NOMO-1 (cell line): ENCODE results near the gene IFT27.

Experiments
- DNase-seq, 2 experiments: peaks; one replicate each; lab custom pipeline; 2025; ENCODE audit not compliant: unreplicated experiment in 2 of 2; lab: John Stamatoyannopoulos, UW

Gene IFT27

GRCh38 chr22:36797374-36797773 is 21.5 kb upstream of the IFT27 start:
- DNase-seq, result no peak

GRCh38 chr22:36796552-36797175 is 20.7 kb upstream of the IFT27 start:
- DNase-seq, result no peak

- DNase-seq, result no peak
These were observed 19.7 kb upstream of the IFT27 start for GRCh38 chr22:36795633-36796032.

- no peak for DNase-seq
These were observed 14.7 kb upstream of the IFT27 start for GRCh38 chr22:36790648-36791047.

- peak in 1 of 2 experiments; percentile 31 for DNase-seq
These were observed 11.5 kb upstream of the IFT27 start for GRCh38 chr22:36787204-36787988.

GRCh38 chr22:36783743-36784142 is 7.8 kb upstream of the IFT27 start:
- no peak for DNase-seq

GRCh38 chr22:36781656-36782627 is 6.0 kb upstream of the IFT27 start:
- peak; percentile 84 to 85 for DNase-seq

GRCh38 chr22:36778020-36778419 is 2.1 kb upstream of the IFT27 start:
- DNase-seq, result no peak

GRCh38 chr22:36776722-36777121 is 803 bp upstream of the IFT27 start:
- DNase-seq, result no peak

GRCh38 chr22:36775586-36775963 is 344 bp downstream of the IFT27 start:
- DNase-seq, result no peak

- DNase-seq, result peak; percentile 42 to 66
These were observed 2.0 kb downstream of the IFT27 start for GRCh38 chr22:36773935-36774334.

GRCh38 chr22:36772451-36772850 is 3.5 kb downstream of the IFT27 start:
- DNase-seq, result no peak

- no peak for DNase-seq
These were observed 4.4 kb downstream of the IFT27 start for GRCh38 chr22:36771356-36772063.

GRCh38 chr22:36770513-36771231 is 5.2 kb downstream of the IFT27 start:
- no peak for DNase-seq

- DNase-seq, result no peak
These were observed 6.1 kb downstream of the IFT27 start for GRCh38 chr22:36769541-36770512.

- no peak for DNase-seq
These were observed 7.3 kb downstream of the IFT27 start for GRCh38 chr22:36768616-36769015.

- DNase-seq, result no peak
These were observed 7.8 kb downstream of the IFT27 start for GRCh38 chr22:36768141-36768540.

GRCh38 chr22:36767035-36767775 is 8.7 kb downstream of the IFT27 start:
- DNase-seq, result no peak
